ENCODE results near the gene CORT. TPM values are rescaled to one million over a fixed set of nuclear protein-coding genes. Genes with fewer than 3 reads are reported as not detected.

CORT gene
- total and polyA plus RNA-seq, 10 of the 15 experiments (the other 5 are each of a cell fraction or from before 2014, with no cell fraction given) = 0.09 to 0.49 (median 0.23) TPM; not detected in 1

DNA sequence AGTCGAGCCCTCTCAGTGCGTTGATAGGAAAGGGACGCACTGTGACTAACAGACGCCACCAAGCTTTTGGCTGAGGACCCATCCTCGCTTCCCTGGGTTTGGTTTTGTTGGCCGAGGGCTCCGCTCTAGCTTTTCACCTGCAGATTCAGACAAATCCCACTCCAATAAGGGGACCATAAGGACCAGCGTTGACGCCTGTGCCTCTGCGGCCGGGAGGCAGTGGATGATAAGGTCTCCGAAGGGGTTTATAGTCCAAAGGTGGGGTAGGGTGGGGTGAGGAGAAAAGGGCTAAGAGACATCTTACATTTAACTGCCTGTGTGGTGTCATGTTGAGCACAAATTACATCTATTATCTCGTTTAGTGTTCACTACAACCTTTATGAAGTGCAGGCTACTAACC is 25.7 kb downstream of the CORT start:
- ChIA-PET SMC1A (ENCODE audit: uncharacterized antibody, unreplicated experiment) (interaction anchor here (1.1 to 1.5 kb wide), 4 partner anchors 19 to 87 kb away, joined by 3 to 8 read pairs (median 4); partner anchors contain the start of gene CENPS), CTCF (interaction anchor here (0.6 to 1.3 kb wide), 3 partner anchors 19 to 464 kb away, joined by 3 to 10 read pairs (median 7); partner anchors contain the start of gene CENPS), RAD21 (ENCODE audit: unreplicated experiment) (interaction anchor here (0.8 to 1.5 kb wide), 3 partner anchors 10 to 45 kb away, joined by 3 to 10 read pairs (median 3); partner anchors contain the start of gene CENPS), POLR2A (interaction anchor here (0.6 kb wide), 2 partner anchors 15 to 17 kb away, joined by 3 to 4 read pairs; no protein-coding TSS in a partner anchor)
- under 1% methylated on average over 13 of the region's 13 CpGs for WGBS (ENCODE audit: insufficient coverage, insufficient replicate concordance, low lambda C conversion rate, missing lambda C conversion rate)
- peaks cover 41% of the 10 kb centered on the region for H3K79me2 ChIP-seq (ENCODE audit: control insufficient read depth, insufficient read depth, low read length)
- peak overlapping the region; percentile 96 for H3K4me3 ChIP-seq
- H3K4me1 ChIP-seq (ENCODE audit: control insufficient read depth, insufficient read depth, low read length) = peaks cover 18% of the 10 kb centered on the region
- no peaks in the 10 kb centered on the region for H4K20me1 ChIP-seq (ENCODE audit: control insufficient read depth, insufficient read depth)
- no peaks in the 10 kb centered on the region for H3K9me3 ChIP-seq (replicated peaks; ENCODE audit: control insufficient read depth, insufficient read depth, low read length)
- no peak for TF ChIP-seq BCL11A (IDR thresholded peaks at IDR 0.05; ENCODE audit: low read depth, low read length)
- TF ChIP-seq, protein P1, sequence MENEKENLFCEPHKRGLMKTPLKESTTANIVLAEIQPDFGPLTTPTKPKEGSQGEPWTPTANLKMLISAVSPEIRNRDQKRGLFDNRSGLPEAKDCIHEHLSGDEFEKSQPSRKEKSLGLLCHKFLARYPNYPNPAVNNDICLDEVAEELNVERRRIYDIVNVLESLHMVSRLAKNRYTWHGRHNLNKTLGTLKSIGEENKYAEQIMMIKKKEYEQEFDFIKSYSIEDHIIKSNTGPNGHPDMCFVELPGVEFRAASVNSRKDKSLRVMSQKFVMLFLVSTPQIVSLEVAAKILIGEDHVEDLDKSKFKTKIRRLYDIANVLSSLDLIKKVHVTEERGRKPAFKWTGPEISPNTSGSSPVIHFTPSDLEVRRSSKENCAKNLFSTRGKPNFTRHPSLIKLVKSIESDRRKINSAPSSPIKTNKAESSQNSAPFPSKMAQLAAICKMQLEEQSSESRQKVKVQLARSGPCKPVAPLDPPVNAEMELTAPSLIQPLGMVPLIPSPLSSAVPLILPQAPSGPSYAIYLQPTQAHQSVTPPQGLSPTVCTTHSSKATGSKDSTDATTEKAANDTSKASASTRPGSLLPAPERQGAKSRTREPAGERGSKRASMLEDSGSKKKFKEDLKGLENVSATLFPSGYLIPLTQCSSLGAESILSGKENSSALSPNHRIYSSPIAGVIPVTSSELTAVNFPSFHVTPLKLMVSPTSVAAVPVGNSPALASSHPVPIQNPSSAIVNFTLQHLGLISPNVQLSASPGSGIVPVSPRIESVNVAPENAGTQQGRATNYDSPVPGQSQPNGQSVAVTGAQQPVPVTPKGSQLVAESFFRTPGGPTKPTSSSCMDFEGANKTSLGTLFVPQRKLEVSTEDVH (IDR thresholded peaks at IDR 0.05; ENCODE audit: low read depth, partially characterized antibody) = no peak
- no peak for TF ChIP-seq NFYA (IDR thresholded peaks at IDR 0.05; ENCODE audit: borderline replicate concordance, low read depth, low read length)
- TF ChIP-seq, protein P2, sequence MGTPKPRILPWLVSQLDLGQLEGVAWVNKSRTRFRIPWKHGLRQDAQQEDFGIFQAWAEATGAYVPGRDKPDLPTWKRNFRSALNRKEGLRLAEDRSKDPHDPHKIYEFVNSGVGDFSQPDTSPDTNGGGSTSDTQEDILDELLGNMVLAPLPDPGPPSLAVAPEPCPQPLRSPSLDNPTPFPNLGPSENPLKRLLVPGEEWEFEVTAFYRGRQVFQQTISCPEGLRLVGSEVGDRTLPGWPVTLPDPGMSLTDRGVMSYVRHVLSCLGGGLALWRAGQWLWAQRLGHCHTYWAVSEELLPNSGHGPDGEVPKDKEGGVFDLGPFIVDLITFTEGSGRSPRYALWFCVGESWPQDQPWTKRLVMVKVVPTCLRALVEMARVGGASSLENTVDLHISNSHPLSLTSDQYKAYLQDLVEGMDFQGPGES (IDR thresholded peaks at IDR 0.05) = no peak
- no peak for TF ChIP-seq PML (IDR thresholded peaks at IDR 0.05; ENCODE audit: low read length)
- TF ChIP-seq, protein P3, sequence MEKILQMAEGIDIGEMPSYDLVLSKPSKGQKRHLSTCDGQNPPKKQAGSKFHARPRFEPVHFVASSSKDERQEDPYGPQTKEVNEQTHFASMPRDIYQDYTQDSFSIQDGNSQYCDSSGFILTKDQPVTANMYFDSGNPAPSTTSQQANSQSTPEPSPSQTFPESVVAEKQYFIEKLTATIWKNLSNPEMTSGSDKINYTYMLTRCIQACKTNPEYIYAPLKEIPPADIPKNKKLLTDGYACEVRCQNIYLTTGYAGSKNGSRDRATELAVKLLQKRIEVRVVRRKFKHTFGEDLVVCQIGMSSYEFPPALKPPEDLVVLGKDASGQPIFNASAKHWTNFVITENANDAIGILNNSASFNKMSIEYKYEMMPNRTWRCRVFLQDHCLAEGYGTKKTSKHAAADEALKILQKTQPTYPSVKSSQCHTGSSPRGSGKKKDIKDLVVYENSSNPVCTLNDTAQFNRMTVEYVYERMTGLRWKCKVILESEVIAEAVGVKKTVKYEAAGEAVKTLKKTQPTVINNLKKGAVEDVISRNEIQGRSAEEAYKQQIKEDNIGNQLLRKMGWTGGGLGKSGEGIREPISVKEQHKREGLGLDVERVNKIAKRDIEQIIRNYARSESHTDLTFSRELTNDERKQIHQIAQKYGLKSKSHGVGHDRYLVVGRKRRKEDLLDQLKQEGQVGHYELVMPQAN (conservative IDR thresholded peaks at IDR 0.05) = no peak
- no peak for TF ChIP-seq MYC (IDR thresholded peaks at IDR 0.05; ENCODE audit: insufficient read depth, insufficient read length, insufficient replicate concordance, low read length, severe bottlenecking)
- TF ChIP-seq TCF3 (IDR thresholded peaks at IDR 0.05; ENCODE audit: borderline replicate concordance, insufficient read depth, low read depth, low read length) = no peak
- no peak for TF ChIP-seq MYB (IDR thresholded peaks at IDR 0.05; ENCODE audit: borderline replicate concordance, low read depth, low read length)
- no peak for TF ChIP-seq FOS (IDR thresholded peaks at IDR 0.05; ENCODE audit: borderline replicate concordance, extremely low read depth, insufficient read length)
- TF ChIP-seq, protein P4, sequence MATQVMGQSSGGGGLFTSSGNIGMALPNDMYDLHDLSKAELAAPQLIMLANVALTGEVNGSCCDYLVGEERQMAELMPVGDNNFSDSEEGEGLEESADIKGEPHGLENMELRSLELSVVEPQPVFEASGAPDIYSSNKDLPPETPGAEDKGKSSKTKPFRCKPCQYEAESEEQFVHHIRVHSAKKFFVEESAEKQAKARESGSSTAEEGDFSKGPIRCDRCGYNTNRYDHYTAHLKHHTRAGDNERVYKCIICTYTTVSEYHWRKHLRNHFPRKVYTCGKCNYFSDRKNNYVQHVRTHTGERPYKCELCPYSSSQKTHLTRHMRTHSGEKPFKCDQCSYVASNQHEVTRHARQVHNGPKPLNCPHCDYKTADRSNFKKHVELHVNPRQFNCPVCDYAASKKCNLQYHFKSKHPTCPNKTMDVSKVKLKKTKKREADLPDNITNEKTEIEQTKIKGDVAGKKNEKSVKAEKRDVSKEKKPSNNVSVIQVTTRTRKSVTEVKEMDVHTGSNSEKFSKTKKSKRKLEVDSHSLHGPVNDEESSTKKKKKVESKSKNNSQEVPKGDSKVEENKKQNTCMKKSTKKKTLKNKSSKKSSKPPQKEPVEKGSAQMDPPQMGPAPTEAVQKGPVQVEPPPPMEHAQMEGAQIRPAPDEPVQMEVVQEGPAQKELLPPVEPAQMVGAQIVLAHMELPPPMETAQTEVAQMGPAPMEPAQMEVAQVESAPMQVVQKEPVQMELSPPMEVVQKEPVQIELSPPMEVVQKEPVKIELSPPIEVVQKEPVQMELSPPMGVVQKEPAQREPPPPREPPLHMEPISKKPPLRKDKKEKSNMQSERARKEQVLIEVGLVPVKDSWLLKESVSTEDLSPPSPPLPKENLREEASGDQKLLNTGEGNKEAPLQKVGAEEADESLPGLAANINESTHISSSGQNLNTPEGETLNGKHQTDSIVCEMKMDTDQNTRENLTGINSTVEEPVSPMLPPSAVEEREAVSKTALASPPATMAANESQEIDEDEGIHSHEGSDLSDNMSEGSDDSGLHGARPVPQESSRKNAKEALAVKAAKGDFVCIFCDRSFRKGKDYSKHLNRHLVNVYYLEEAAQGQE (IDR thresholded peaks at IDR 0.05; ENCODE audit: low read depth, low read length) = no peak
- H3K27ac ChIP-seq (ENCODE audit: control insufficient read depth, insufficient read depth) = peak overlapping the region; percentile 74
- intact Hi-C loops (cut with micrococcal nuclease; ENCODE audit: unreplicated experiment) = loop anchor here (10.0 kb wide), 1 partner anchor 1429 kb away; no protein-coding TSS in a partner anchor
- H3K27me3 ChIP-seq (replicated peaks in 1 of 2; ENCODE audit: control insufficient read depth in 2 of 2, insufficient read depth in 2 of 2, low read length in 1 of 2) = no peaks in the 10 kb centered on the region
- DNase-seq (ENCODE audit: low read depth, low spot score) (no peak), ATAC-seq (no peak), FAIRE-seq (no peak)
- H2AFZ ChIP-seq (ENCODE audit: control insufficient read depth, low read depth, low read length) = peak overlapping the region; percentile 61
- H3K4me2 ChIP-seq (ENCODE audit: control insufficient read depth, insufficient read depth) = peak overlapping the region; percentile 48
- H3K9ac ChIP-seq (ENCODE audit: control insufficient read depth, insufficient read depth, low read length) = peak overlapping the region; percentile 73
- BruUV-seq (replicated peaks) = no TSS peak
- no peaks in the 10 kb centered on the region for H3K36me3 ChIP-seq (ENCODE audit: control insufficient read depth in 2 of 2, insufficient read depth in 2 of 2, low read length in 1 of 2)
- in situ Hi-C loops (cut with MboI) = no loop called here
